Fibroblast of mammary gland (primary cell): Measurements from ENCODE around the gene CSTF2T.
"Not testable (repeated sequence)": the region's sequence is repeated elsewhere in the genome, so short reads cannot be mapped to it uniquely, and the experiment has no call there.

Experiments
- DNase-seq: peaks from one replicate; pipeline ENCODE4 v3.0.0-alpha.2; 2010; ENCODE audit warnings: low read depth
- H3K4me3 ChIP-seq: 2 replicates; pipeline ENCODE4 v1.5.1; 2011; ENCODE audit warnings: low read depth, mild to moderate bottlenecking, low read length, moderate library complexity; ENCODE audit not compliant: control insufficient read depth
- TF ChIP-seq, protein P1 (sequence below): conservative IDR thresholded peaks from 2 replicates; pipeline ENCODE4 v1.5.1; 2011; ENCODE audit warnings: low read depth, low read length, inconsistent platforms; ENCODE audit not compliant: control insufficient read depth, insufficient read depth

CSTF2T gene

DNA sequence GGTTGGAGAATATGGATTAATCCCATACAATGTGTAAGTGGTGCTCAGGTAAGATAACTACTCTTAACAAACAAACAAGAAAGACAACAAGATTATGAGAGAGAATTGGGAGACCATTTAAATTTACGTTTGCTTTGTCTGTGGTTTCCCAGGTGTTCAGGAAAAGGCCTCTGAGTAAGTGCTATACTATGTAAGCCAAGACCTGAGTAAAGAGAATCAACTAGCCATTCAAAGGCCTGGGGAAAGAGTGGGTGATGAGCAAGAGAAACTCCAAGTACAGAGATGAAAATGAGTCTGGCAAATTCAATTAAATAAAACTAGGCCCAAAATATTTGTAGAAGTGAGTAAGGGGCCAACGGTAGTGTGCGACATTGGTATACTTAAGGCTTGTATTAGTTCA is 9.9 kb downstream of the CSTF2T start:
- H3K4me3 ChIP-seq = no peak overlapping the region
- DNase-seq = no peak
- TF ChIP-seq, protein P1, sequence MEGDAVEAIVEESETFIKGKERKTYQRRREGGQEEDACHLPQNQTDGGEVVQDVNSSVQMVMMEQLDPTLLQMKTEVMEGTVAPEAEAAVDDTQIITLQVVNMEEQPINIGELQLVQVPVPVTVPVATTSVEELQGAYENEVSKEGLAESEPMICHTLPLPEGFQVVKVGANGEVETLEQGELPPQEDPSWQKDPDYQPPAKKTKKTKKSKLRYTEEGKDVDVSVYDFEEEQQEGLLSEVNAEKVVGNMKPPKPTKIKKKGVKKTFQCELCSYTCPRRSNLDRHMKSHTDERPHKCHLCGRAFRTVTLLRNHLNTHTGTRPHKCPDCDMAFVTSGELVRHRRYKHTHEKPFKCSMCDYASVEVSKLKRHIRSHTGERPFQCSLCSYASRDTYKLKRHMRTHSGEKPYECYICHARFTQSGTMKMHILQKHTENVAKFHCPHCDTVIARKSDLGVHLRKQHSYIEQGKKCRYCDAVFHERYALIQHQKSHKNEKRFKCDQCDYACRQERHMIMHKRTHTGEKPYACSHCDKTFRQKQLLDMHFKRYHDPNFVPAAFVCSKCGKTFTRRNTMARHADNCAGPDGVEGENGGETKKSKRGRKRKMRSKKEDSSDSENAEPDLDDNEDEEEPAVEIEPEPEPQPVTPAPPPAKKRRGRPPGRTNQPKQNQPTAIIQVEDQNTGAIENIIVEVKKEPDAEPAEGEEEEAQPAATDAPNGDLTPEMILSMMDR = no peak

DNA sequence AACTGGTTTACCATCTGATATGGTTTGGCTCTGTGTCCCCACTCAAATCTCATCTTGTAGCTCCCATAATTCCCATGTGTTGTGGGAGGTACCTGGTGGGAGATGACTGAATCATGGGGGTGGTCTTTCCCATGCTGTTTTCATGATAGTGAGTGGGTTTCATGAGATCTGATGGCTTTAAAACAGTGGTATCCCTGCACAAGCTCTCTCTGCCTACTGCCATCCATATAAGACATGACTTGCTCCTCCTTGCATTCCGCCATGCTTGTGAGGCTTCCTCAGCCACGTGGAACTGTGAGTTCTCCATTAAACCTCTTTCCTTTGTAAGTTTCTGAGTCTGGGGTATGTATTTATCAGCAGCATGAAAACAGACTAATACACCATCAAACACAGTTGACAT is 10.6 kb downstream of the CSTF2T start:
- DNase-seq, H3K4me3 ChIP-seq: not testable (repeated sequence)

DNA sequence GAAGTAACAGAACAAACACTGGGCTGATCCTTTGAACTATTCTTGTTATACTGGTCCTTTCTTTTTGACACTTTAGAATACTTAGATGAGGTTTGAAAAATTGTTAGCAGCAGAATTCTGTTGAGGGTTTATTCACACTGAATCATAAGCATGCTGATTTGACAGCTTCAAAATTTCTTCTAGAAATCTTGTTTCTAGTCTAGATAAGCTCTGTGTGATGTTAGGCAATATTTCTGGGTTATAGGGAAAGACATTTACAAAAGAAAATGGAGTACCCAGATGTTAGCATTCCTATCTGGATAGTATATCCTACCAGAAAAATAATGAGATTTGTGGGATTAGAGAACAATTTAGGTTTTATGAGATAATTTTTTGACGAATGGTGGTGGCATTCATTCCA is 12.1 kb downstream of the CSTF2T start:
- no peak overlapping the region for H3K4me3 ChIP-seq
- TF ChIP-seq, protein P1 = no peak
- no peak for DNase-seq

DNA sequence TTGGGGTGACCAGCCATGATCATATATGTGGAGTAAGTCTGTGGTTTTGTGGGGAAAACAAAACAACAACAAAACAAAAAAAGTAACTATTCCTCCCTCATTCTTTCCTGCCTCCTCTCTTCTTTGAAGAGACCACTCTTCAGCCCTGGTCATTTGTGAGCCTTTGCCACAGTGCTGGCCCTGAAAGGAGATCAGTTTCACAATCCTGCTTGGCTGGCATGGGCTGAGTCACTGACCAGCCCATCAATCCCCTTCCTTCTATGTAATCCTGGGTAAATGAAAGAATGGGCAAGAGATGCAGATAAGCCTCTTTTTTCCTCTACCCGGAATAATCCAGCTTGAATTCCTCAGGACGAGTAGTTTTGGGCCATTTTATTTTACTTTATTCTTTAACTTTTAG is 13.6 kb downstream of the CSTF2T start:
- DNase-seq = no peak
- H3K4me3 ChIP-seq = no peak overlapping the region
- TF ChIP-seq, protein P1 = no peak

DNA sequence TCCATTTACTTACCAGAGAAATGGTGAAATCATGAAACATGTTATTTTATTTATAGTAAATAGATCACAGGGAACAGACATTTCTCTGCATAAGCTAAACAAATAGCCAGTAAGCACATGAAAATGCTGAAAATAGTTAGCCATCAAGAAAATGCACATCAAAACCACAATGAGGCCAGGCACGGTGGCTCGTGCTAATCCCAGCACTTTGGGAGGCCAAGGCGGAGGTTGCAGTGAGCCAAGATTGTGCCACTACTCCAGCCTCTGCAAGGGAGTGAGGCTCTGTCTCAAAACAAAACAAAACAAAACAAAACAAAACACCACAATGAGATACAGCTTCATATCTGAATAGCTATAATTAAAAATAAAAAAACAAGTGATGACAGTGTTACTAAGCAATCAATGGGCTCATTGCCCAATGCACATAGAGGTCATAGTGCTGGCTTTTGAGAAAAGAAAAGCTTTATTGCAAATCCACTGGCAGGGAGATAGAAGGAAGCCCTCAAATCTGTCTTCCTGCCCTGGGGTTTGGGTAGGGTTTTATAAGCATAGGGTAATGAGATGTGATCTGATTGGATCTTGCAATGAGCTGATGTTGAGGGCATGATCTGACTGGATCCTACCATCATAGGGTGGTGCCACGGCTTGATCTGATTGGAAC is 16.2 kb downstream of the CSTF2T start:
- TF ChIP-seq, protein P1 = no peak
- DNase-seq = peak; percentile 81

DNA sequence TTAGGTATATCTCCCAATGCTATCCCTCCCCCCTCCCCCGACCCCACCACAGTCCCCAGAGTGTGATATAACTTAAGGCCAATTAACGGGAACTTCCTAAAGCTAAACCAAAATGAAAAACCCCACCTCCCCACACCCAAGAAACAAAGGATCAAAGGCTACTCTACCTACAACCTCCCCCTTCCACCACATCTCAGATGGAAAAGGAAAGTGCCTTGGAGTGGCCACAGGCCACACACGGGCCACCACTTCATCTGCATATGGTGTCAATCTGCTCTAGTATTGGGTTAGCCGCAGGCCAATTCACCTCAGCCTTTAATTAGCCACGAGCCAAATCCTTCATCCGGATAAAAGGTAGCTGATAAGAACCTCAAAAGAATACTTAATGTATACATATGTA is 19.6 kb downstream of the CSTF2T start:
- TF ChIP-seq, protein P1 = no peak
- no peak for DNase-seq

More for the DNA sequence above, 16.2 kb downstream of the CSTF2T start:
- H3K4me3 ChIP-seq = no peak overlapping the region

DNA sequence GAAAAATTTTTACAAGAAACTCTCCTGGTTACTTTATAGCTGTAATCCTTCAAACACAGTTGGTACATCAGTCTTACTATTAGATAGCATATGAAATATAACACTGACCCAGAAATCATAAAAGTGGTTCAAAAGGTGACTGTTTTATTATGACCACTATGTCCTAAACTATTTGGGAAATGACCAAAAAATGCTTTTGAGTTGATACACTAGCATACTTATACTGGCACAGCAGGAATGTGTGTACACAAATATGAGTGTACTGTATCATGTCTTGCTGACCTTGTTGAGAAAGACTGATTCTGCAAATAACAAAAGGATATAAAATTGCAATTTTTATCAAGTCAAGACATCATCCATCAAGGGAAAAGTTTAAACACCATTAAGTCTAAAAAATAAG is 24.3 kb downstream of the CSTF2T start:
- H3K4me3 ChIP-seq = no peak overlapping the region
- no peak for DNase-seq
- TF ChIP-seq, protein P1 = no peak

More for the DNA sequence above, 19.6 kb downstream of the CSTF2T start:
- no peak overlapping the region for H3K4me3 ChIP-seq
